Ovary (tissue), 3 donors: ENCODE results near the gene VMA21.

ENCODE experiments used
- CTCF ChIP-seq, 3 donors: fragments of 450-650 bp in 2 of 3; fragments of 200-600 bp in 1 of 3; IDR thresholded peaks; one replicate each; pipeline versions ENCODE4 v1.5.1 to v1.8.0; 2016 to 2022; ENCODE audit warnings: antibody characterized with exemption in 3 of 3, mild to moderate bottlenecking in 1 of 3
- EP300 ChIP-seq: sonication (generic); formaldehyde crosslinking; IDR thresholded peaks from one replicate; pipeline ENCODE4 v1.6.1; 2017; ENCODE audit warnings: antibody characterized with exemption
- POLR2A ChIP-seq: fragments of 450-650 bp; IDR thresholded peaks from one replicate; pipeline ENCODE4 v1.6.1; 2017; ENCODE audit warnings: antibody characterized with exemption, mild to moderate bottlenecking, moderate library complexity
- donor health status: DM: no; HTN: no; CAD: no.

DNA sequence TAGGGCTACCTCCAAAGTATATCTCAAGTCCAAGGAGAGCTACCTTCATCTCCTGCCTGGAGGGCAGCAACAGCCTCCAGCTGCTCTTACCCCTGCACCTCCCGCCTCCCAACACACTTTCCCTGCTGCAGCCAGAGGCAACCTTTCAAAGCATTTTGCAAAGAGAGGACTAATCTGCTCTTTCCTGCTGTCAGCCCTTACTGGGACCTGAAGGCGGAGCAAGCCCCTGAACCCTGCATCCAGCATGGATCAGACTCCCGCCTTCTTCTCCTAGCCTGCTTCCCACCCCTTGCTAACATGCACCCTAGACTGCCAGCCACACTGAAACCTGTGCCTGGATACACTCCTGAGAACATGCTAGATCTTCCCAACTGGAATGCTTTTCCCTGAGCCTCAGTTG lies 37.7 kb upstream of the VMA21 start:
- no peak for TF ChIP-seq POLR2A
- no peak for TF ChIP-seq CTCF (IDR thresholded peaks at IDR 0.05)
- no peak for TF ChIP-seq EP300
